Measurements from ENCODE around the gene GNG4.
"Not testable (repeated sequence)": the region's sequence is repeated elsewhere in the genome, so short reads cannot be mapped to it uniquely, and the experiment has no call there.

The GNG4 gene

GRCh38 chr1:235558621-235559169 is 90.9 kb downstream of the GNG4 start:
- DNase-seq, result no peak
- ATAC-seq, result no peak
- H3K9me3 Mint-ChIP-seq, result no peaks in the 10 kb centered on the region
- no peak overlapping the region for H3K27ac Mint-ChIP-seq
- no peaks in the 10 kb centered on the region for H3K4me1 Mint-ChIP-seq
- H3K27me3 Mint-ChIP-seq, result no peaks in the 10 kb centered on the region
- no peak overlapping the region for H3K4me3 Mint-ChIP-seq

- H3K27ac Mint-ChIP-seq, result peak overlapping the region in 1 of 2 donors; percentile 42
- ATAC-seq (no peak), DNase-seq (peak in 1 of 2 donors; percentile 20)
- H3K27me3 Mint-ChIP-seq, result no peaks in the 10 kb centered on the region
- H3K4me1 Mint-ChIP-seq, result no peaks in the 10 kb centered on the region
- no peak overlapping the region for H3K4me3 Mint-ChIP-seq
- no peaks in the 10 kb centered on the region for H3K9me3 Mint-ChIP-seq
Observed at GRCh38 chr1:235557495-235557894, 92.1 kb downstream of the GNG4 start.

- no peaks in the 10 kb centered on the region for H3K9me3 Mint-ChIP-seq
- H3K27me3 Mint-ChIP-seq, result no peaks in the 10 kb centered on the region
Observed at GRCh38 chr1:235556807-235557206, 92.8 kb downstream of the GNG4 start.

GRCh38 chr1:235553112-235553551 is 96.5 kb downstream of the GNG4 start:
- H3K4me3 Mint-ChIP-seq, result no peak overlapping the region
- no peaks in the 10 kb centered on the region for H3K4me1 Mint-ChIP-seq
- H3K9me3 Mint-ChIP-seq, result no peaks in the 10 kb centered on the region
- ATAC-seq (no peak), DNase-seq (no peak)
- H3K27ac Mint-ChIP-seq, result peak overlapping the region in 1 of 2 donors; percentile 3
- no peaks in the 10 kb centered on the region for H3K27me3 Mint-ChIP-seq

More at GRCh38 chr1:235556807-235557206, 92.8 kb downstream of the GNG4 start:
- H3K27ac Mint-ChIP-seq, result no peak overlapping the region
- no peak overlapping the region for H3K4me3 Mint-ChIP-seq
- DNase-seq, result no peak
- no peak for ATAC-seq
- H3K4me1 Mint-ChIP-seq, result no peaks in the 10 kb centered on the region

GRCh38 chr1:235552146-235552716 is 97.4 kb downstream of the GNG4 start:
- DNase-seq (no peak), ATAC-seq (no peak)
- no peak overlapping the region for H3K4me3 Mint-ChIP-seq
- no peaks in the 10 kb centered on the region for H3K27me3 Mint-ChIP-seq
- H3K4me1 Mint-ChIP-seq, result no peaks in the 10 kb centered on the region
- no peak overlapping the region for H3K27ac Mint-ChIP-seq
- H3K9me3 Mint-ChIP-seq, result no peaks in the 10 kb centered on the region

GRCh38 chr1:235549351-235550139 is 100.0 kb downstream of the GNG4 start:
- ATAC-seq (no peak), DNase-seq (no peak)
- no peaks in the 10 kb centered on the region for H3K4me1 Mint-ChIP-seq
- peaks cover 15% of the 10 kb centered on the region for H3K27me3 Mint-ChIP-seq
- no peak overlapping the region for H3K4me3 Mint-ChIP-seq
- H3K9me3 Mint-ChIP-seq, result no peaks in the 10 kb centered on the region
- H3K27ac Mint-ChIP-seq, result no peak overlapping the region

GRCh38 chr1:235546369-235547155 is 103.0 kb downstream of the GNG4 start:
- not testable (repeated sequence) for ATAC-seq

GRCh38 chr1:235545292-235545930 is 104.2 kb downstream of the GNG4 start:
- Mint-ChIP-seq H3K27ac (peak overlapping the region in 1 of 2 donors; percentile 36), H3K27me3 (peaks cover 15% of the 10 kb centered on the region), H3K4me1 (no peaks in the 10 kb centered on the region), H3K9me3 (no peaks in the 10 kb centered on the region), H3K4me3 (no peak overlapping the region)
- ATAC-seq (no peak), DNase-seq (no peak)

More at GRCh38 chr1:235546369-235547155, 103.0 kb downstream of the GNG4 start:
- H3K4me3 Mint-ChIP-seq, H3K9me3 Mint-ChIP-seq, DNase-seq, H3K27ac Mint-ChIP-seq, H3K4me1 Mint-ChIP-seq: not testable (repeated sequence)
- H3K27me3 Mint-ChIP-seq, result peaks cover 15% of the 10 kb centered on the region

GRCh38 chr1:235542845-235543244 is 106.7 kb downstream of the GNG4 start:
- H3K4me1 Mint-ChIP-seq, H3K9me3 Mint-ChIP-seq, ATAC-seq, H3K27ac Mint-ChIP-seq, DNase-seq, H3K4me3 Mint-ChIP-seq: not testable (repeated sequence)
- peaks cover 15% of the 10 kb centered on the region for H3K27me3 Mint-ChIP-seq

GRCh38 chr1:235533476-235534168 is 116.0 kb downstream of the GNG4 start:
- peaks cover 7% of the 10 kb centered on the region for H3K27me3 Mint-ChIP-seq
- H3K4me1 Mint-ChIP-seq, result no peaks in the 10 kb centered on the region
- H3K4me3 Mint-ChIP-seq, result no peak overlapping the region
- no peak overlapping the region for H3K27ac Mint-ChIP-seq
- ATAC-seq, result no peak
- no peak for DNase-seq
- no peaks in the 10 kb centered on the region for H3K9me3 Mint-ChIP-seq

- ATAC-seq (no peak), DNase-seq (no peak)
- Mint-ChIP-seq H3K27me3 (peaks cover 7% of the 10 kb centered on the region), H3K9me3 (no peaks in the 10 kb centered on the region), H3K27ac (no peak overlapping the region), H3K4me3 (no peak overlapping the region), H3K4me1 (no peaks in the 10 kb centered on the region)
Observed at GRCh38 chr1:235532360-235532759, 117.2 kb downstream of the GNG4 start.

- no peak overlapping the region for H3K27ac Mint-ChIP-seq
- no peak for ATAC-seq
- H3K9me3 Mint-ChIP-seq, result no peaks in the 10 kb centered on the region
- H3K27me3 Mint-ChIP-seq, result peaks cover 7% of the 10 kb centered on the region
- DNase-seq, result no peak
- H3K4me3 Mint-ChIP-seq, result no peak overlapping the region
- peaks cover 7% of the 10 kb centered on the region for H3K4me1 Mint-ChIP-seq
Observed at GRCh38 chr1:235527196-235527814, 122.3 kb downstream of the GNG4 start.

GRCh38 chr1:235525314-235525713 is 124.3 kb downstream of the GNG4 start:
- no peak overlapping the region for H3K27ac Mint-ChIP-seq
- DNase-seq (no peak), ATAC-seq (no peak)
- no peaks in the 10 kb centered on the region for H3K9me3 Mint-ChIP-seq
- H3K27me3 Mint-ChIP-seq, result no peaks in the 10 kb centered on the region
- peaks cover 7% of the 10 kb centered on the region for H3K4me1 Mint-ChIP-seq
- no peak overlapping the region for H3K4me3 Mint-ChIP-seq

GRCh38 chr1:235516862-235517446 is 132.6 kb downstream of the GNG4 start:
- peaks cover 5% of the 10 kb centered on the region for H3K4me1 Mint-ChIP-seq
- no peaks in the 10 kb centered on the region for H3K9me3 Mint-ChIP-seq
- no peak overlapping the region for H3K27ac Mint-ChIP-seq
- ATAC-seq, result peak; percentile 87
- no peak overlapping the region for H3K4me3 Mint-ChIP-seq
- H3K27me3 Mint-ChIP-seq, result peaks cover 4% of the 10 kb centered on the region
- peak in 1 of 2 donors; percentile 28 for DNase-seq
